ENCODE results near the gene ATRIP. TPM values are rescaled to one million over a fixed set of nuclear protein-coding genes. Genes with fewer than 3 reads are reported as not detected.

The ATRIP gene
- total RNA-seq, 1 experiment from 2014 or later: 12.5 TPM

GRCh38 chr3:48402907-48403306 lies 43.6 kb upstream of the ATRIP start:
- CTCF ChIA-PET: interaction anchor here (0.9 kb wide), 1 partner anchor 33 kb away, joined by 7 read pairs; no protein-coding TSS in a partner anchor
- no peak for TF ChIP-seq CTCF (IDR thresholded peaks at IDR 0.05; ENCODE audit: unreplicated experiment)
- Mint-ChIP-seq H3K9me3 (ENCODE audit: low read depth, unreplicated experiment) (no peaks in the 10 kb centered on the region), H3K36me3 (ENCODE audit: insufficient read depth, unreplicated experiment) (peaks cover 47% of the 10 kb centered on the region), H3K27me3 (ENCODE audit: unreplicated experiment) (no peaks in the 10 kb centered on the region), H3K4me3 (ENCODE audit: low read depth, unreplicated experiment) (no peak overlapping the region), H3K4me1 (ENCODE audit: low read depth, unreplicated experiment) (peaks cover 13% of the 10 kb centered on the region), H3K27ac (ENCODE audit: unreplicated experiment) (no peak overlapping the region)
- intact Hi-C loops (cut with micrococcal nuclease; ENCODE audit: unreplicated experiment): loop anchor here (5.0 kb wide), 1 partner anchor 104 kb away; no protein-coding TSS in a partner anchor
- no TSS peak for BruUV-seq (replicated peaks)
- no peak for DNase-seq

- peaks cover 13% of the 10 kb centered on the region for H3K4me1 Mint-ChIP-seq (ENCODE audit: low read depth, unreplicated experiment)
- intact Hi-C loops (cut with micrococcal nuclease; ENCODE audit: unreplicated experiment): loop anchor here (5.0 kb wide), 1 partner anchor 104 kb away; no protein-coding TSS in a partner anchor
- H3K36me3 Mint-ChIP-seq (ENCODE audit: insufficient read depth, unreplicated experiment): peaks cover 40% of the 10 kb centered on the region
- DNase-seq: no peak
- CTCF ChIA-PET: interaction anchor here (1.7 kb wide), 1 partner anchor 32 kb away, joined by 5 read pairs; no protein-coding TSS in a partner anchor
- H3K9me3 Mint-ChIP-seq (ENCODE audit: low read depth, unreplicated experiment): no peaks in the 10 kb centered on the region
- no peak overlapping the region for H3K4me3 Mint-ChIP-seq (ENCODE audit: low read depth, unreplicated experiment)
- no TSS peak for BruUV-seq (replicated peaks)
- no peak for TF ChIP-seq CTCF (IDR thresholded peaks at IDR 0.05; ENCODE audit: unreplicated experiment)
- no peaks in the 10 kb centered on the region for H3K27me3 Mint-ChIP-seq (ENCODE audit: unreplicated experiment)
- no peak overlapping the region for H3K27ac Mint-ChIP-seq (ENCODE audit: unreplicated experiment)
Measured at GRCh38 chr3:48403533-48404439, 42.8 kb upstream of the ATRIP start.

- DNase-seq: no peak
- Mint-ChIP-seq H3K36me3 (ENCODE audit: insufficient read depth, unreplicated experiment) (peaks cover 40% of the 10 kb centered on the region), H3K4me3 (ENCODE audit: low read depth, unreplicated experiment) (no peak overlapping the region), H3K9me3 (ENCODE audit: low read depth, unreplicated experiment) (no peaks in the 10 kb centered on the region), H3K4me1 (ENCODE audit: low read depth, unreplicated experiment) (peaks cover 13% of the 10 kb centered on the region), H3K27ac (ENCODE audit: unreplicated experiment) (no peak overlapping the region), H3K27me3 (ENCODE audit: unreplicated experiment) (no peaks in the 10 kb centered on the region)
- intact Hi-C loops (cut with micrococcal nuclease; ENCODE audit: unreplicated experiment): loop anchor here (5.0 kb wide), 1 partner anchor 103 kb away; no protein-coding TSS in a partner anchor
- CTCF ChIA-PET: interaction anchor here (1.7 kb wide), 1 partner anchor 31 kb away, joined by 5 read pairs; no protein-coding TSS in a partner anchor
- BruUV-seq (replicated peaks): no TSS peak
- TF ChIP-seq CTCF (IDR thresholded peaks at IDR 0.05; ENCODE audit: unreplicated experiment): no peak
Measured at GRCh38 chr3:48404440-48405342, 41.8 kb upstream of the ATRIP start.

- no TSS peak for BruUV-seq (replicated peaks)
- no peak for TF ChIP-seq CTCF (IDR thresholded peaks at IDR 0.05; ENCODE audit: unreplicated experiment)
- DNase-seq: no peak
- intact Hi-C loops (cut with micrococcal nuclease; ENCODE audit: unreplicated experiment): no loop called here
- H3K4me1 Mint-ChIP-seq (ENCODE audit: low read depth, unreplicated experiment): peaks cover 13% of the 10 kb centered on the region
- H3K27me3 Mint-ChIP-seq (ENCODE audit: unreplicated experiment): no peaks in the 10 kb centered on the region
- CTCF ChIA-PET: interaction anchor here (1.7 kb wide), 1 partner anchor 31 kb away, joined by 5 read pairs; no protein-coding TSS in a partner anchor
- peaks cover 38% of the 10 kb centered on the region for H3K36me3 Mint-ChIP-seq (ENCODE audit: insufficient read depth, unreplicated experiment)
- H3K27ac Mint-ChIP-seq (ENCODE audit: unreplicated experiment): no peak overlapping the region
- no peaks in the 10 kb centered on the region for H3K9me3 Mint-ChIP-seq (ENCODE audit: low read depth, unreplicated experiment)
- no peak overlapping the region for H3K4me3 Mint-ChIP-seq (ENCODE audit: low read depth, unreplicated experiment)
Measured at GRCh38 chr3:48405343-48405881, 41.1 kb upstream of the ATRIP start.
